DND-41 (cell line): ENCODE results near the gene EPDR1.

ENCODE experiments used
- ATAC-seq: fragments of 200-7000 bp; cut with Tn5 transposase; 3 replicates; pipeline ENCODE4 v1.9.1; 2021; ENCODE audit warnings: low read depth; ENCODE audit not compliant: insufficient read depth
- DNase-seq: peaks from one replicate; pipeline ENCODE4 v3.0.0-alpha.2; 2020
- H2AFZ ChIP-seq: 2 replicates; pipeline ENCODE4 v1.6.0; 2012; ENCODE audit warnings: low read depth, low read length
- H3K27ac ChIP-seq: 2 replicates; pipeline ENCODE4 v1.5.1; 2012; ENCODE audit warnings: low read length, inconsistent platforms
- H3K27me3 ChIP-seq: fragments of 200-600 bp; sonication (generic); 2 replicates; pipeline ENCODE4 v1.6.0; 2012; ENCODE audit warnings: low read length, mild to moderate bottlenecking, inconsistent platforms; ENCODE audit not compliant: insufficient read depth, poor library complexity
- H3K36me3 ChIP-seq: 2 replicates; pipeline ENCODE4 v1.5.1; 2012; ENCODE audit warnings: low read length, inconsistent platforms; ENCODE audit not compliant: insufficient read depth
- H3K4me1 ChIP-seq: 2 replicates; pipeline ENCODE4 v1.5.1; 2012; ENCODE audit warnings: mild to moderate bottlenecking, low read length; ENCODE audit not compliant: insufficient read depth
- H3K4me2 ChIP-seq: 2 replicates; pipeline ENCODE4 v1.6.0; 2012; ENCODE audit warnings: mild to moderate bottlenecking, moderate library complexity, low read length, inconsistent platforms; ENCODE audit not compliant: insufficient read depth
- H3K4me3 ChIP-seq, 2 experiments: fragments of 200-600 bp in 1 of 2; shearing (Covaris generic) in 1 of 2; 2 replicates each; pipeline ENCODE4 v1.5.1; 2012 to 2016; ENCODE audit warnings: inconsistent platforms in 2 of 2, low read length in 2 of 2, mild to moderate bottlenecking in 2 of 2, low read depth in 1 of 2, moderate library complexity in 1 of 2
- H3K79me2 ChIP-seq: 2 replicates; pipeline ENCODE4 v1.6.0; 2012; ENCODE audit warnings: low read length, inconsistent platforms; ENCODE audit not compliant: insufficient read depth
- H3K9ac ChIP-seq: 2 replicates; pipeline ENCODE4 v1.6.0; 2012; ENCODE audit warnings: low read depth, mild to moderate bottlenecking, inconsistent platforms, low read length, moderate library complexity
- H3K9me3 ChIP-seq: 2 replicates; pipeline ENCODE4 v1.5.1; 2012; ENCODE audit warnings: low read length, moderate library complexity, mild to moderate bottlenecking, inconsistent platforms; ENCODE audit not compliant: insufficient read depth, severe bottlenecking
- H4K20me1 ChIP-seq: 2 replicates; pipeline ENCODE4 v1.6.0; 2012; ENCODE audit warnings: low read length; ENCODE audit not compliant: insufficient read depth
- CTCF ChIP-seq: IDR thresholded peaks from 2 replicates; pipeline ENCODE4 v1.5.1; 2012; ENCODE audit warnings: borderline replicate concordance, low read length, moderate library complexity, mild to moderate bottlenecking; ENCODE audit not compliant: poor library complexity, severe bottlenecking; ENCODE audit errors: extremely low read depth
- EZH2 ChIP-seq: IDR thresholded peaks from 3 replicates; pipeline ENCODE4 v1.6.1; 2012; ENCODE audit warnings: borderline replicate concordance, low read depth, mild to moderate bottlenecking, moderate library complexity, low read length, inconsistent platforms; ENCODE audit not compliant: severe bottlenecking

The EPDR1 gene

GRCh38 chr7:37924491-37925041 lies 4.1 kb downstream of the EPDR1 start:
- H2AFZ ChIP-seq: no peak overlapping the region
- no peak overlapping the region for H3K4me3 ChIP-seq
- peaks cover 27% of the 10 kb centered on the region for H3K36me3 ChIP-seq
- H3K27me3 ChIP-seq: no peaks in the 10 kb centered on the region
- H3K4me2 ChIP-seq: no peak overlapping the region
- H3K79me2 ChIP-seq: peaks cover 81% of the 10 kb centered on the region
- ATAC-seq: no peak
- peaks cover 3% of the 10 kb centered on the region; the same call in 1 of the 2 replicates for H4K20me1 ChIP-seq
- peaks cover 27% of the 10 kb centered on the region for H3K4me1 ChIP-seq
- TF ChIP-seq CTCF (no peak), EZH2 (no peak)
- H3K9me3 ChIP-seq: peaks cover 5% of the 10 kb centered on the region
- H3K27ac ChIP-seq: no peak overlapping the region
- DNase-seq: no peak
- H3K9ac ChIP-seq: no peak overlapping the region

GRCh38 chr7:37925620-37926019 lies 5.2 kb downstream of the EPDR1 start:
- no peak for TF ChIP-seq CTCF
- no peak for TF ChIP-seq EZH2
- Histone ChIP-seq H3K27me3 (no peaks in the 10 kb centered on the region), H3K79me2 (peaks cover 91% of the 10 kb centered on the region), H3K4me2 (no peak overlapping the region), H3K36me3 (peaks cover 32% of the 10 kb centered on the region), H3K27ac (no peak overlapping the region), H3K9me3 (peaks cover 5% of the 10 kb centered on the region), H3K4me1 (peaks cover 20% of the 10 kb centered on the region), H2AFZ (no peak overlapping the region), H3K4me3 (no peak overlapping the region), H3K9ac (no peak overlapping the region), H4K20me1 (peaks cover 7% of the 10 kb centered on the region; the same call in 1 of the 2 replicates)
- no peak for ATAC-seq
- no peak for DNase-seq

GRCh38 chr7:37927773-37928444 lies 7.5 kb downstream of the EPDR1 start:
- no peak overlapping the region for H3K4me3 ChIP-seq
- H4K20me1 ChIP-seq: peaks cover 7% of the 10 kb centered on the region; the same call in 1 of the 2 replicates
- H3K27ac ChIP-seq: no peak overlapping the region
- ATAC-seq: no peak
- no peak overlapping the region for H3K9ac ChIP-seq
- H3K27me3 ChIP-seq: no peaks in the 10 kb centered on the region
- DNase-seq: no peak
- no peak for TF ChIP-seq CTCF
- no peak for TF ChIP-seq EZH2
- peaks cover 5% of the 10 kb centered on the region for H3K4me1 ChIP-seq
- peaks cover 81% of the 10 kb centered on the region for H3K79me2 ChIP-seq
- peaks cover 5% of the 10 kb centered on the region for H3K9me3 ChIP-seq
- H2AFZ ChIP-seq: no peak overlapping the region
- H3K4me2 ChIP-seq: no peak overlapping the region
- peaks cover 28% of the 10 kb centered on the region for H3K36me3 ChIP-seq

GRCh38 chr7:37928878-37929277 lies 8.4 kb downstream of the EPDR1 start:
- Histone ChIP-seq H3K4me2 (no peak overlapping the region), H3K9ac (no peak overlapping the region), H2AFZ (no peak overlapping the region), H3K9me3 (peaks cover 5% of the 10 kb centered on the region), H3K27ac (no peak overlapping the region), H3K36me3 (peaks cover 26% of the 10 kb centered on the region), H4K20me1 (peaks cover 7% of the 10 kb centered on the region; the same call in 1 of the 2 replicates), H3K4me1 (no peaks in the 10 kb centered on the region), H3K4me3 (no peak overlapping the region), H3K79me2 (peaks cover 80% of the 10 kb centered on the region), H3K27me3 (no peaks in the 10 kb centered on the region)
- TF ChIP-seq CTCF (no peak), EZH2 (no peak)
- DNase-seq: no peak
- no peak for ATAC-seq
